Fibroblast of the aortic adventitia (primary cell): ENCODE measurements around the gene TCF4. TPM values are rescaled to one million over a fixed set of nuclear protein-coding genes. Genes with fewer than 3 reads are reported as not detected.
A peak's percentile ranks its signal among the peaks of the same experiment; 100 is the strongest.

ENCODE experiments used
- DNase-seq: peaks from one replicate; pipeline ENCODE4 v3.0.0-alpha.2; 2010; ENCODE audit warnings: low read depth
- H3K4me3 ChIP-seq: 2 replicates; pipeline ENCODE4 v1.5.1; 2011; ENCODE audit warnings: low read depth, mild to moderate bottlenecking, control low read depth, low read length, moderate library complexity
- total RNA-seq: library from RNA; depleted of rRNA; stranded (reverse); fragments of >200 nt; gene quantifications from 2 replicates; pipeline ENCODE4 v1.2.3, GENCODE V29; 2012; ENCODE audit warnings: low replicate concordance
- TF ChIP-seq, protein P1 (sequence below): IDR thresholded peaks from 2 replicates; pipeline ENCODE4 v1.5.1; 2011; ENCODE audit warnings: mild to moderate bottlenecking, low read length, control low read depth, inconsistent platforms; ENCODE audit not compliant: insufficient read depth

The TCF4 gene
- total RNA-seq, 1 donor, result 105 TPM

DNA sequence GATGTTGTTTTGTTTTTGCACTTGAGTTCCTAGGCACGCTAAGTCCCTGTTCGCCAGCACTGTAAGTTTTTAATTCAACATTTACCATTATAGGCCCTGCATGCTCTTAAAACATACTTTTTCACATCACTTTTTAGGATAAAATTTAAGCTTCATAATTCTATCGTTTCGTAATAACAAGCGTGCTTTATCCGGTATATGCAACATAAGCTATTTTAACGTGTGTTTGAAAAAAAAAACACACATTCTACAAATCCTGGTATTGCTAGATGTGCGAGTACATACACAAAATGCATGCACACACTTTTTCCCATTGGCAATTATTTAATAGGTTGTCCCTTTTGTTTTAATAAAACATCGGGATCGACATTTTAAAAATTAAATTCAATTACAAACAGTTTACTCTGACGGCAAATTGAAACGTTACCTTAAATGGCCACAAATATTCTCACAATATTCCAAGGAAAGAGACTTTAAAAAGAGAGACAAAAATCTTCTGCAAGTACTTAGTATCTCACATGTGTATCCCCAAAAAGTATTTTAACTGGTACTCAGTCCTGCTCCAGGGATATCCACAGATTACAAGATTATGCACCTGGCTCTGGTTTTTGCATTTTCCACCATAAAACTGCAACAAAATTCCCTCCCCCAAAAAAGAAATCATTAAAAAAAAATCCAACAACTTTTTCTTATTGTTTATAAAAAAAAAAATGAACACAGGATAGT is 1.0 kb upstream of the TCF4 start:
- TF ChIP-seq, protein P1, sequence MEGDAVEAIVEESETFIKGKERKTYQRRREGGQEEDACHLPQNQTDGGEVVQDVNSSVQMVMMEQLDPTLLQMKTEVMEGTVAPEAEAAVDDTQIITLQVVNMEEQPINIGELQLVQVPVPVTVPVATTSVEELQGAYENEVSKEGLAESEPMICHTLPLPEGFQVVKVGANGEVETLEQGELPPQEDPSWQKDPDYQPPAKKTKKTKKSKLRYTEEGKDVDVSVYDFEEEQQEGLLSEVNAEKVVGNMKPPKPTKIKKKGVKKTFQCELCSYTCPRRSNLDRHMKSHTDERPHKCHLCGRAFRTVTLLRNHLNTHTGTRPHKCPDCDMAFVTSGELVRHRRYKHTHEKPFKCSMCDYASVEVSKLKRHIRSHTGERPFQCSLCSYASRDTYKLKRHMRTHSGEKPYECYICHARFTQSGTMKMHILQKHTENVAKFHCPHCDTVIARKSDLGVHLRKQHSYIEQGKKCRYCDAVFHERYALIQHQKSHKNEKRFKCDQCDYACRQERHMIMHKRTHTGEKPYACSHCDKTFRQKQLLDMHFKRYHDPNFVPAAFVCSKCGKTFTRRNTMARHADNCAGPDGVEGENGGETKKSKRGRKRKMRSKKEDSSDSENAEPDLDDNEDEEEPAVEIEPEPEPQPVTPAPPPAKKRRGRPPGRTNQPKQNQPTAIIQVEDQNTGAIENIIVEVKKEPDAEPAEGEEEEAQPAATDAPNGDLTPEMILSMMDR, result no peak
- no peak for DNase-seq
- H3K4me3 ChIP-seq, result peak overlapping the region; percentile 74

DNA sequence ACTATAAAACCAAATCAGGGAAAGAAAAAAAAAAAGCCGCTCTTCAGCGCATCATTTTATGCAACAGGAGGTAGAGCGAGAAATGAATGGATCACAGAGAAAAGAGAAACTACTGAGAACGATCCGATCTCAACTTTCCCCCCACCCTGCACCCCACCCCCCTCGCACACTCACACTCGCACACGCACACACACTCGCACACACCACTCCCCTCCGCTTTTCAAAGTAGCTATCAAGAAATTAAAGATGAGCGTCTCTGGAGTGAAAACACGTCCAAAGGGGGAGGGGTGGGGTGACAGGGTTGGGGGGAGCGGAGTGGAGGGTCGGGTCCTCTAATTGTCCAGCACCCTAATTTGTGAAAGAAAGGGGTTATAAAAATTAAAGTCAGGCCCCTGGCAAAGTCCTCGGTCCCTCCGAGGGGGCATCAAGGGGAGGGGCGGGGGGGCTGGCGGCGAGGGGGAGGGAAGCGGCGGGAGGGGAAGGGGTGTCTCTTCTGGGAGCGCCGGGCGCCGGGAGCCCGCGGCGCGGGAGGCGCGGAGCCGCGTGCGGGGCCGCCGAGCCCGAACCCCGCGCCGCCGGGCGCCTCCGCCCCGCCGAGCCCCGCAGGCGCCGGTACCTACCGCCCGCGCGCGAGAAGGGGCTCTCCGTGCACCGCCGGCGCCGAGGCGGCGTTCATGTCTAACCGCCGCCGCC is 428 bp downstream of the TCF4 start:
- TF ChIP-seq, protein P1, result no peak
- H3K4me3 ChIP-seq, result peak overlapping the region; percentile 74
- peak; percentile 58 for DNase-seq

DNA sequence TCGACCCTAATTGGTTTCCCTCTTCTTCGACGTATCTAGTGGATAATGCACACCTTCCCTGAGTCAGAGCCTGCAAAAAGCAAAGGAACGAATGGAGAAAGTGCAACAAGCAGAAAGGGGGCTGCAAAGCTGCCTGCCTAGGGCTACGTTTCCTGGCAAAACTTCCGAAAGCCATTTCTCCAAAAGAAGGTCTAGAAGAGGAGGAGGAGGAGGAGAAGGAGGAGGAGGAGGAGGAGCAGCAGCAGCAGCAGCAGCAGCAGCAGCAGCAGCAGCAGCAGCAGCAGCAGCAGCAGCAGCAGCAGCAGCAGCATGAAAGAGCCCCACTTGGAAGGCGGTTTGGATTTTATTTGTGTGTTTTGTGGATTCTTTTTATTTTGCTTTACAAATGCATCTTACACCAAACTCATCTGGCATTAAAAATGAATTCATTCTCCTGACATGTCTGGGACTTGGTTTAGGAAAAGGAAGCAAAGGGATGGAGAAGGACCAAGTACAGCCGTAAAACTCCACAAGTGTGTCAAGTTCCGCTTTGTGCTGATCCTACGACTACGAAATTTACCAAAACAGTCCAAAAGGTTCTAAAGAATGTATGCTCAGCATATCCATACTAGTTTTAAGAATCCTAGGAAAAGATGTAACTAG is 2.0 kb downstream of the TCF4 start:
- TF ChIP-seq, protein P1, result no peak
- peak; percentile 56 for DNase-seq
- H3K4me3 ChIP-seq, result peak overlapping the region; percentile 74

DNA sequence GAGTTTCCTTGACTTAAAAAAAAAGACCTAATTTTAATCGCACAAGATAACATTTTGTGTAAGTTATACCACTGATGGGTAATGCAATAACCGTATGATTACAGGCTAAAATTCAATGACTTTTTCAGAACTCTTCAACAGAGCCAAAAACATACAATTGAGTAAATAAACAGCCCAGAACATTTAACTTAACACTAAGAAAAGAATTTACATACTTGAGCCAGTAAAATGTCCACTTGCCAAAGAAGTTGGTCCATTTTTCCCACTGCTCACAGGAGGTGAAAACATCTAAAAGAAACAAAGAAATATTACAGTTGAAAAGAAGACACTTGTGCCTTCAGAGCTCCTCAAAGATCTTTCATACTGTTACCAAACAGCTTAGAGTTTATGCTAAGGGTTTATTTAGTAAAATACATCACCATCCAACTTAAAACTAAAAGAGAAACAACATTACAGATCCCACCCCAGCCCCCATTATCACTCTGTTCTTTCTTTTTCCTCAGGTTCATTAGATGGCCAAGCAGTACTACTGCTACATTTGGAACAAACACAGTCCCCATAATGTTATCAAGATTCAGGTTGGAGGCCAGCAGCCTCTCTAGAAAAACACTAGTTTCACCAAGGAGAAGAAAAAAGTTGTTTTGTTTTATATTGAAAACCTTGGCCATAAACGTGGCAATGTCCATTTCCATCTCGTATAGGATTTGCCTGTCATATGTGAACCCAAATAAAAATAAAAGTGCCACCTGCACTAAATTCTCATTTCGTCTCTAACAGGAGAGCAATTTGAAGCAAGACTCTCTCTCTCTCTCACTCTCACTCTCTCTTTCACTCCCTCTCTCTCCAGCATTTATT is 2.7 kb downstream of the TCF4 start:
- TF ChIP-seq, protein P1, result no peak
- peak overlapping the region; percentile 74 for H3K4me3 ChIP-seq
- DNase-seq, result peak; percentile 35

DNA sequence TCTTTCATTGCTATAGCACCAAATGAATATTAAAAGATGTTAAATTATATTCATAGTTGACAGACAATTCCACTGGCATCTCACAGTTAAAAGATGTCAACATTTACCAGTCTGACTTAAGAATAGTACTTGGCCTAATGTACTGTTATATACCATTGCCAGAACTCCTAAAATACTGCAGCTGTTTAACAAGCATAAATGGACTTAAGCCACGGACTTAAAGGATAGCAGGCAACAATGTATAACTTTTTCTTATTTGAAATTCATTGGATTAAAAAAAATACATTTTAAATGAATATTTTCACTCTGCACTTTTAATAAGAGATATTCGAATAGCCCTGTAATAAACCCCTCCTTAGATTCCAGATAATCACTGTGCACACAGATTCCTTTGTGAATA is 3.8 kb downstream of the TCF4 start:
- no peak for DNase-seq
- TF ChIP-seq, protein P1, result no peak
- H3K4me3 ChIP-seq, result no peak overlapping the region

DNA sequence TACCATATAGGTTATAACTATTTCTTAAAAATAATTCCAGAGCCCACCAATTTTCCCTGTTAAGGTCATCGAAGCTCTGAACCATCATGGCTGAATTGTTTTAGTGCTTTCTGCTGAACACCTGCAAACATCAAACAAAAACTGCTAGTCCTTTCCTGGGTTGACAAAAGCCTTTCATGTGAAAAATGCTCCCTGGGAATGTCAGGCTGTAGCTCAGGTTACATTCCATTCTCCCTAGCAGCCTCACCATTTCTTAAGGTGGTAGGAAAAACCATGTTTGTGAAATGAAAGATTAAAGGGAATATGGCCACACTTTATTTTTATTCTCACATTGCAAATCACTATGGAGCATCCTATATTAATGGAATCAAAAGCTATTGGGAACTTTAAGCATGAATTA is 5.7 kb downstream of the TCF4 start:
- no peak overlapping the region for H3K4me3 ChIP-seq
- TF ChIP-seq, protein P1, result no peak
- DNase-seq, result no peak
